Heart left ventricle (tissue), 13 donors: Measurements from ENCODE around the gene CIAO3.

ENCODE experiments used
- POLR2A ChIP-seq, 2 donors: fragments of 450-650 bp; IDR thresholded peaks; one replicate each; pipeline ENCODE4 v1.6.1; 2017; ENCODE audit warnings: antibody characterized with exemption in 2 of 2, mild to moderate bottlenecking in 2 of 2, moderate library complexity in 2 of 2
- TF ChIP-seq, protein P1 (sequence below), 12 donors: fragments of 200-600 bp; sonication (generic) in 4 of 12; IDR thresholded peaks; one replicate each; pipeline versions ENCODE4 v1.5.0 to v1.8.0; 2018 to 2022; ENCODE audit warnings: antibody characterized with exemption in 12 of 12, mild to moderate bottlenecking in 5 of 12
- donor health status: ischemic (EF 13 %, LVEDD 7.1; RV severe dilation, severe dysfunction).
- donor health status: DM: no; HTN: yes; CAD: no.
- donor health status: DM: no; HTN: no; CAD: no.
- donor health status: ischemic (EF 25% LVEDD 6.9; RV normal size, moderate dysfunction).
- donor health status: ischemic (EF 25% LVEDD 5.7; RV mildly dilated, moderate dysfunction).
- donor health status: ischemic (EF 35%, LVEDD 5.7; RV mildly dilated, moderate dysfunction).
- donor health status: nonischemic (EF 11% LVEDD 7.7; RV severe dilation, severe dysfunction).
- donor health status: DM: yes; HTN: yes; CAD: no.
- donor health status: PGD.
- donor health status: ischemic (EF 29% LVEDD 5.4; RV normal size, mild dysfunction).
- donor health status: nonischemic (EF 23%, LVEDD 6.1; RV moderate dilation, normal function).

- TF ChIP-seq, protein P1, sequence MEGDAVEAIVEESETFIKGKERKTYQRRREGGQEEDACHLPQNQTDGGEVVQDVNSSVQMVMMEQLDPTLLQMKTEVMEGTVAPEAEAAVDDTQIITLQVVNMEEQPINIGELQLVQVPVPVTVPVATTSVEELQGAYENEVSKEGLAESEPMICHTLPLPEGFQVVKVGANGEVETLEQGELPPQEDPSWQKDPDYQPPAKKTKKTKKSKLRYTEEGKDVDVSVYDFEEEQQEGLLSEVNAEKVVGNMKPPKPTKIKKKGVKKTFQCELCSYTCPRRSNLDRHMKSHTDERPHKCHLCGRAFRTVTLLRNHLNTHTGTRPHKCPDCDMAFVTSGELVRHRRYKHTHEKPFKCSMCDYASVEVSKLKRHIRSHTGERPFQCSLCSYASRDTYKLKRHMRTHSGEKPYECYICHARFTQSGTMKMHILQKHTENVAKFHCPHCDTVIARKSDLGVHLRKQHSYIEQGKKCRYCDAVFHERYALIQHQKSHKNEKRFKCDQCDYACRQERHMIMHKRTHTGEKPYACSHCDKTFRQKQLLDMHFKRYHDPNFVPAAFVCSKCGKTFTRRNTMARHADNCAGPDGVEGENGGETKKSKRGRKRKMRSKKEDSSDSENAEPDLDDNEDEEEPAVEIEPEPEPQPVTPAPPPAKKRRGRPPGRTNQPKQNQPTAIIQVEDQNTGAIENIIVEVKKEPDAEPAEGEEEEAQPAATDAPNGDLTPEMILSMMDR (IDR thresholded peaks at IDR 0.05) = no peak
- no peak for TF ChIP-seq POLR2A (IDR thresholded peaks at IDR 0.05)
Measured at GRCh38 chr16:764184-764750, 23.5 kb upstream of the CIAO3 start.
